ENCODE results near the gene SPATA31D3.
"Not testable (repeated sequence)": the region's sequence is repeated elsewhere in the genome, so short reads cannot be mapped to it uniquely, and the experiment has no call there.

The SPATA31D3 gene

GRCh38 chr9:81902626-81903025 is 40.7 kb upstream of the SPATA31D3 start:
- no peaks in the 10 kb centered on the region for H3K36me3 Mint-ChIP-seq (ENCODE audit: low read depth)
- H3K4me3 Mint-ChIP-seq = no peak overlapping the region
- no peaks in the 10 kb centered on the region for H3K9me3 Mint-ChIP-seq
- DNase-seq = no peak
- H3K27me3 Mint-ChIP-seq (ENCODE audit: low read depth, poor library complexity) = no peaks in the 10 kb centered on the region
- no peak for TF ChIP-seq CTCF (IDR thresholded peaks at IDR 0.05)
- no peak overlapping the region for H3K27ac Mint-ChIP-seq
- peaks cover 33% of the 10 kb centered on the region for H3K4me1 Mint-ChIP-seq

GRCh38 chr9:81906671-81907070 is 36.6 kb upstream of the SPATA31D3 start:
- Mint-ChIP-seq H3K4me1 (peaks cover 17% of the 10 kb centered on the region), H3K27me3 (ENCODE audit: low read depth, poor library complexity) (no peaks in the 10 kb centered on the region), H3K4me3 (no peak overlapping the region), H3K36me3 (ENCODE audit: low read depth) (no peaks in the 10 kb centered on the region), H3K9me3 (no peaks in the 10 kb centered on the region), H3K27ac (no peak overlapping the region)
- TF ChIP-seq CTCF (IDR thresholded peaks at IDR 0.05) = no peak
- no peak for DNase-seq

GRCh38 chr9:81912135-81912534 is 31.2 kb upstream of the SPATA31D3 start:
- Mint-ChIP-seq H3K9me3 (no peaks in the 10 kb centered on the region), H3K27ac (no peak overlapping the region), H3K27me3 (ENCODE audit: low read depth, poor library complexity) (peaks cover 3% of the 10 kb centered on the region), H3K4me1 (no peaks in the 10 kb centered on the region), H3K36me3 (ENCODE audit: low read depth) (no peaks in the 10 kb centered on the region), H3K4me3 (no peak overlapping the region)
- no peak for TF ChIP-seq CTCF (IDR thresholded peaks at IDR 0.05)
- DNase-seq = no peak

- Mint-ChIP-seq H3K4me3 (no peak overlapping the region), H3K4me1 (no peaks in the 10 kb centered on the region)
- DNase-seq = no peak
These were observed 27.3 kb upstream of the SPATA31D3 start for GRCh38 chr9:81915801-81916505.

GRCh38 chr9:81918507-81918906 is 24.8 kb upstream of the SPATA31D3 start:
- not testable (repeated sequence) for DNase-seq; H3K36me3 Mint-ChIP-seq (ENCODE audit: low read depth); H3K27me3 Mint-ChIP-seq (ENCODE audit: low read depth, poor library complexity); H3K9me3 Mint-ChIP-seq; H3K27ac Mint-ChIP-seq; H3K4me3 Mint-ChIP-seq; H3K4me1 Mint-ChIP-seq

More at GRCh38 chr9:81915801-81916505, 27.3 kb upstream of the SPATA31D3 start:
- Mint-ChIP-seq H3K9me3 (no peaks in the 10 kb centered on the region), H3K27me3 (ENCODE audit: low read depth, poor library complexity) (peaks cover 3% of the 10 kb centered on the region), H3K27ac (no peak overlapping the region), H3K36me3 (ENCODE audit: low read depth) (no peaks in the 10 kb centered on the region)
- TF ChIP-seq CTCF (IDR thresholded peaks at IDR 0.05) = no peak

GRCh38 chr9:81928305-81928704 is 15.0 kb upstream of the SPATA31D3 start, which contains the start of gene SPATA31D4:
Gene SPATA31D4, plus strand, starts transcription at chr9:81928428. Its CDS starts 86 bp downstream, at chr9:81928514.
- not testable (repeated sequence) for H3K9me3 Mint-ChIP-seq; DNase-seq; H3K4me3 Mint-ChIP-seq; H3K4me1 Mint-ChIP-seq; H3K27me3 Mint-ChIP-seq (ENCODE audit: low read depth, poor library complexity); H3K36me3 Mint-ChIP-seq (ENCODE audit: low read depth); H3K27ac Mint-ChIP-seq

GRCh38 chr9:81930147-81930546 is 13.2 kb upstream of the SPATA31D3 start:
- H3K4me1 Mint-ChIP-seq; H3K36me3 Mint-ChIP-seq (ENCODE audit: low read depth); DNase-seq; H3K4me3 Mint-ChIP-seq; H3K27ac Mint-ChIP-seq; H3K9me3 Mint-ChIP-seq; H3K27me3 Mint-ChIP-seq (ENCODE audit: low read depth, poor library complexity): not testable (repeated sequence)

- not testable (repeated sequence) for H3K36me3 Mint-ChIP-seq (ENCODE audit: low read depth); H3K4me1 Mint-ChIP-seq; H3K4me3 Mint-ChIP-seq; H3K9me3 Mint-ChIP-seq; H3K27me3 Mint-ChIP-seq (ENCODE audit: low read depth, poor library complexity); H3K27ac Mint-ChIP-seq; DNase-seq
These were observed 9.8 kb upstream of the SPATA31D3 start for GRCh38 chr9:81933547-81933946.

- H3K27me3 Mint-ChIP-seq (ENCODE audit: low read depth, poor library complexity) = peaks cover 10% of the 10 kb centered on the region
- not testable (repeated sequence) for H3K27ac Mint-ChIP-seq; H3K4me1 Mint-ChIP-seq; H3K4me3 Mint-ChIP-seq; DNase-seq; H3K36me3 Mint-ChIP-seq (ENCODE audit: low read depth)
- H3K9me3 Mint-ChIP-seq = peaks cover 12% of the 10 kb centered on the region
These were observed 5.3 kb downstream of the SPATA31D3 start for GRCh38 chr9:81948650-81949049.

Data from nephron progenitor cell (in vitro differentiated cells).